Prostate gland (tissue), 2 donors: ENCODE measurements around the gene TRIM7. TPM values are rescaled to one million over a fixed set of nuclear protein-coding genes. Genes with fewer than 3 reads are reported as not detected.
"Not testable (repeated sequence)": the region's sequence is repeated elsewhere in the genome, so short reads cannot be mapped to it uniquely, and the experiment has no call there.

Experiments
- DNase-seq: peaks from one replicate; pipeline ENCODE4 v3.0.0-alpha.2; 2019; ENCODE audit warnings: low spot score
- H3K27ac ChIP-seq, 2 donors: fragments of 200-600 bp; sonication (generic); 2 replicates each; pipeline ENCODE4 v1.5.1; 2017 to 2019
- H3K27me3 ChIP-seq: fragments of 200-600 bp; sonication (generic); replicated peaks from 2 replicates; pipeline ENCODE4 v1.5.1; 2019; ENCODE audit not compliant: insufficient read depth
- H3K36me3 ChIP-seq, 2 donors: fragments of 200-600 bp; sonication (generic); 1 replicate in 1 of 2; 2 replicates in 1 of 2; pipeline versions ENCODE4 v1.5.1 to v1.8.1; 2017 to 2019
- H3K4me1 ChIP-seq: fragments of 200-600 bp; sonication (generic); replicated peaks from 2 replicates; pipeline ENCODE4 v1.5.1; 2019
- H3K4me3 ChIP-seq, 2 donors: fragments of 200-600 bp; sonication (generic); 2 replicates each; pipeline ENCODE4 v1.5.1; 2017 to 2019
- H3K9me3 ChIP-seq: fragments of 200-600 bp; sonication (generic); 2 replicates; pipeline ENCODE4 v1.5.1; 2017
- CTCF ChIP-seq, 4 experiments: fragments of 200-600 bp in 2 of 4; fragments of 450-650 bp in 2 of 4; sonication (generic) in 2 of 4; IDR thresholded peaks; 1 replicate in 3 of 4; 2 replicates in 1 of 4; pipeline ENCODE4 v1.5.1; 2016 to 2019; ENCODE audit warnings: antibody characterized with exemption in 4 of 4, mild to moderate bottlenecking in 2 of 4, moderate library complexity in 2 of 4
- POLR2A ChIP-seq: fragments of 450-650 bp; IDR thresholded peaks from one replicate; pipeline ENCODE4 v1.6.1; 2016; ENCODE audit warnings: antibody characterized with exemption, mild to moderate bottlenecking
- POLR2AphosphoS5 ChIP-seq: sonication (generic); formaldehyde crosslinking; IDR thresholded peaks from one replicate; pipeline ENCODE4 v1.6.1; 2017; ENCODE audit warnings: antibody characterized with exemption
- WGBS: methylation state at CpG from one replicate; pipeline ENCODE4 v1.1.5; 2018; 5-methylcytosine and 5-hydroxymethylcytosine counted together
- intact Hi-C: fragments of 100-400 bp; cut with DNase I; formaldehyde crosslinking; loops from one replicate; pipeline ENCODE4 v1.14.2; 2022
- total RNA-seq, 2 donors: library from RNA; depleted of rRNA; stranded (reverse); fragments of >200 nt; gene quantifications; one replicate each; pipeline ENCODE4 v1.1.0, GENCODE V29; 2016

TRIM7 gene
- total RNA-seq, 2 donors from 2014 or later: 4.5 to 6.4 TPM

DNA sequence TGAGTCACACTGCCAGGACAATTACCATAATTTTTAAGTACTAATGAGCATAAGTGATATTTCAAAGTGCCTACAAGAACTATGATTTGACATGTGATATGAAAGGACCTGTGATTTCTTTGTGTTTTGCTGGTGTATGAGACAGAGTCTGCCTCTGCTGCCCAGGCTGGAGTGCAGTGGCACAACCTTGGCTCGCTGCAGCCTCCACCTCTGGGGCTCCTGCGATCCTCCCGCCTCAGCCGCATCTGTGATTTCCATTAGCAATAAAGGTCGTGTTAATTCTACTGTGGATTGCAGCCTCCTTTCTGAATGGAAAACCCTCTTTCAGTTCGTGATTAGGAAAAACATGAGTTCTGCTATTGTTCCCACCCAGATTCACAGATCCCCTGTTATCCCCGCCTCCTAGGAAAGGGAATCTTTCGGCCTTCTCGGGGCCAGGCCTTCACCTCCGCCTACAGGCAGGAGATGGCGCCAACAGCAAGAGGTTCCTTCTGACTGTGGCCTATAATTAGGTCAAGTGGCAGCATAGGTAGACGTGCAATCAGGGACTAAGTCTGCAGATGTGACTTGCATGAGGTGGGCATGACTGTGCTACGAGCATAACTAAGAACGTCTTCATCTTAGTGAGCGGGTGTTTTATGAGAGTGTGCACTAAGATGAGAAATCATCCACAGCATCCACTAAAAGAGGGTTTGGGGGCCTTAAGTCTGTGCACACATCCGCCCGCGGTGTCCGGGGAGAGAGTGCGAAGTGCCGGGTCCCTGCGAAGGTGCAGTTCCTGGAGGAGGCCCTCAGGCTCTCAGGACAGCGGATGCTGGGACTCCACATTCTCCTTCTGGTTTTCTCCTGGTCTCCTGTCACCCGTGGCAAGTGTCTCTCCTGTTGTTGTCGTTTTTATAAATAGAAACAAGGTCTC is 23.1 kb downstream of the TRIM7 start:
- 58% methylated on average over 25 of the region's 25 CpGs for WGBS
- Histone ChIP-seq H3K27me3 (no peaks in the 10 kb centered on the region), H3K4me3 (no peak overlapping the region), H3K27ac (no peak overlapping the region), H3K9me3 (no peaks in the 10 kb centered on the region), H3K4me1 (no peaks in the 10 kb centered on the region), H3K36me3 (no peaks in the 10 kb centered on the region)
- peak; percentile 32 for TF ChIP-seq POLR2AphosphoS5
- TF ChIP-seq CTCF (IDR thresholded peaks at IDR 0.05): peak; percentile 28 to 84 (median 61)
- no peak for TF ChIP-seq POLR2A
- intact Hi-C loops: loop anchor here (5.0 to 10.0 kb wide), 2 partner anchors 317 to 395 kb away; partner anchors contain the start of gene ZFP62
- DNase-seq: no peak

- intact Hi-C loops, H3K4me1 ChIP-seq, H3K36me3 ChIP-seq, H3K4me3 ChIP-seq, H3K9me3 ChIP-seq, H3K27me3 ChIP-seq, DNase-seq, H3K27ac ChIP-seq: not testable (repeated sequence)
- 72% methylated on average over 14 of the region's 14 CpGs for WGBS
These were observed 27.4 kb downstream of the TRIM7 start for GRCh38 chr5:181177559-181177958.

GRCh38 chr5:181176254-181176952 is 28.6 kb downstream of the TRIM7 start:
- H3K27ac ChIP-seq: no peak overlapping the region
- intact Hi-C loops: no loop called here
- no peak for TF ChIP-seq POLR2AphosphoS5
- TF ChIP-seq CTCF (IDR thresholded peaks at IDR 0.05): no peak
- no peak for TF ChIP-seq POLR2A
- no peaks in the 10 kb centered on the region for H3K4me1 ChIP-seq
- DNase-seq: no peak
- H3K9me3 ChIP-seq: no peaks in the 10 kb centered on the region
- H3K36me3 ChIP-seq: no peaks in the 10 kb centered on the region
- no peaks in the 10 kb centered on the region for H3K27me3 ChIP-seq
- 64% methylated on average over 3 of the region's 3 CpGs for WGBS
- no peak overlapping the region for H3K4me3 ChIP-seq

GRCh38 chr5:181173420-181174342 is 31.3 kb downstream of the TRIM7 start:
- TF ChIP-seq POLR2AphosphoS5 (no peak), POLR2A (no peak), CTCF (IDR thresholded peaks at IDR 0.05) (no peak)
- H3K4me3 ChIP-seq: no peak overlapping the region
- H3K27me3 ChIP-seq: peaks cover 14% of the 10 kb centered on the region
- H3K27ac ChIP-seq: no peak overlapping the region
- H3K4me1 ChIP-seq: no peaks in the 10 kb centered on the region
- WGBS: 5% methylated on average over 50 of the region's 50 CpGs
- intact Hi-C loops: no loop called here
- no peak for DNase-seq
- H3K36me3 ChIP-seq: no peaks in the 10 kb centered on the region
- no peaks in the 10 kb centered on the region for H3K9me3 ChIP-seq

GRCh38 chr5:181173027-181173419 is 32.0 kb downstream of the TRIM7 start:
- H3K27ac ChIP-seq: no peak overlapping the region
- H3K27me3 ChIP-seq: peaks cover 18% of the 10 kb centered on the region
- no peak overlapping the region for H3K4me3 ChIP-seq
- H3K4me1 ChIP-seq: no peaks in the 10 kb centered on the region
- H3K36me3 ChIP-seq: no peaks in the 10 kb centered on the region
- no peak for TF ChIP-seq POLR2A
- TF ChIP-seq POLR2AphosphoS5: no peak
- TF ChIP-seq CTCF (IDR thresholded peaks at IDR 0.05): peak in 1 of 4 experiments; percentile 6
- no peaks in the 10 kb centered on the region for H3K9me3 ChIP-seq
- WGBS: 17% methylated on average over 11 of the region's 11 CpGs
- intact Hi-C loops: no loop called here
- no peak for DNase-seq
